Measurements from ENCODE around the gene NECAB2.

NECAB2 gene

DNA sequence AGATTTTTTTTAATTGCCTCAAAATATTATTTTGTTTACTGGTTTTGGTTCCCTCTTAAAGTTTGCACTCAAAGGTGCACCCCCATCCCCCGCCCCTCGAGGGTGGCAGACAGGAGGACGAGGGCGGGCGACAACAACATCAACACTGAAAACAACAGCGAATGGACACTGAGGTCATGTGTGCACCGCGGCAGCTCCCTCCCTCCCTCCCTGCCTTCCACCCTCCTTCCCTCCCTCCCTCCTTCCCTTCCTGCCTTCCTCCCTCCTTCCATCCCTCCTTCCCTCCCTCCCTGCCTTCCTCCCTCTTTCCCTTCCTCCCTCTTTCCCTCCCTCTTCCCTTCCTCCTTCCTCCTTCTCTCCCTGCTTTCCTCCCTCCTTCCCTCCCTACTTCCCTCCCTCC, 16.5 kb upstream of the NECAB2 start:
- no peak for DNase-seq (ENCODE audit: low spot score)
- no peak for FAIRE-seq

DNA sequence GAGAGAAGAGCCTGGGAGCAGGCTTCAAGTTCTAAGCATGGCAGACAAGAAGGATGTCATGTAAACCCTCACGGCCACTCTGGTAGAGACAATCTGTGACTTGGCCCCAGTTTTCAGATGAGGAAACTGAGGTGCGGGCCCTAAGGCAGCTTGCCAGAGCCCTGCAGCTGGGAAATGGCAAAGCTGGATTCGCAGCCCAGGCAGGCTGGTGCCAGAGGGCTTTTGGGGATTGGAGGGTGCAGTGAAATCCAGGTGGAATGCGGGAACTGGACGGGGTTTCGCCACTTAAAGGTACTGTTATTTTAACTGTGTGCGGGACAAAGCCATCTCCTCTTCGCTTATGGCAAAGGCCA, 15.5 kb upstream of the NECAB2 start:
- FAIRE-seq = no peak
- peak; percentile 15 for DNase-seq (ENCODE audit: low spot score)

DNA sequence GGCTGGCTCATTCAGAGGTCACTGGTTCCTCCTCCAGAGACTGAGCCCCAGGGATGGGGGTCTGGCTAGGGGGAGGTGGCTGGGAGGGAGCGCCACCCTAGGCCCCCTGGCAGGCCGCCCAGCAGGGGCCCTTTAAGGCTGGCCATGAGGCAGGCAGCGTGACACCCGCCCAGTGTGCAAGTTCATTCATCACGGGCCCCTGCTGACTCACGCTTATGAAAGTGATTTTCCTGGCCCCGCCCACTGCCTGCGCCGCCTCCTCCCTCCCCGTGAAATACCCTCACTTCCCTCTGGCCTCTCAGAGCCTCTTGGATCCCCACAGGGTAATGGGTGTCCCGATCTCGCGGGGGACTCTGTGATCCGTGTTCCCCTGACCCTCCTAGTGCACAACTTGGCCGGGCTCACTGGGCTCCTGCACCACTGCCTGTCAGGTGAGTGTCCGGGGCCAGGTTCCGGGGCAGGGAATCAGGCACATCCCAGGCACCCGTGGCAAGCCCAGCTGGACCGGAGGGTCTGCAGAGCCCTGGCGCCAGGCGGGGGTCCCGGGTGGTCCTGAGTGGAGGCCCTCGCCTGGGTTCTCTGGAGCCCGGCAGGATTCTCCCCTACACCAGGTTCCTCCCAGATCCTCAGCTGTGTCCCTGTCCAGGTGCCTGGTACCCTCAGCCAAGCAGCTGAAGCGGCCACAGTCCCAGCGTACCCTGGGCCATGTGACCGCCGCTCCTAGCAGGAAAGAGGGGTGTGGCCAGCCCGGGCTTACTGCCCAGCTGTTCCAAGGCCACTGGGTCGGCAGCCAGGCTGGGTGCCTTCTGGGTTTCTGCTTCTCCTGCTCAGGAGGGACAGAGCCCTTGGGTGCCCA, 14.9 kb upstream of the NECAB2 start, which contains the start of gene OSGIN1:
Gene OSGIN1, plus strand, starts transcription at position 301 of the 856 bp plus-strand sequence. CDS start 4,432 bp downstream, outside the sequence.
- FAIRE-seq (no peak), DNase-seq (ENCODE audit: low spot score) (peak; percentile 80)

DNA sequence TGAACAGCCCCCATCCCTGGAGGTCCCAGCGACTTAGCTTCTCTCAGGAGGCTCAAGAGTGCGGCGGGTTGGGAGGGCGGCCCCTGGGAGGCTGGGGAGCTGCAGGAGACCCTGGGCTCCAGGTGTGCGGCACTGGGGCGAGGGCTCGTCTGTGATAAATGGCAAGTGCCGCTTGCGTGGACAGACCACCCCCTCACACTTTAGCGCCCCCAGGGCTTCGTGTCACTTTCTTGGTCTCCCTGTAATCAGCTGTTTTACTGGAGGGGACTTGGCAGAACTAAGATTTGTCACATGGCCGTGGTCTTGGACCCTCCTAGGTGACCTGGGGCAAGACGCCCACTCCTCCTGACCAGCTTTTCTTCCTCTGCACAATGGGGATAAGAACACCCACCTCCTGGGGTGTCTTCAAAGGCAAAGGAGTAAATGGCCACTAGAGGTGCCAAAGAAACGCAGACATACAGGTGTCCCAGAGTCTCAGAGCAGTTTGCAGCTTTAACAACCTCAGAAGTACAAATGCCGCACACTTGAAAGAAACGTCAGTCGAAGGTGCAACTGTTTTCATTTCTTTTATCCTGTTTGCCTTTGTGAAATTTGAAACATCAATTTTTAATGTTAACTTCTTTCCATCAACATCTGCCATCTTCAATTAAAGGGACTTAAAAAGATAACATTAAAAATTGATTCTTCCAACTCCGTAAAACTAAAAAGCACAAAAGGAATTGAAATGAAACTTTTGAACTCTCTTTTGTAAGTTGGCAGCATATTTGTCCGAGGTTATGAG, 14.1 kb upstream of the NECAB2 start:
- FAIRE-seq = no peak
- peak; percentile 46 for DNase-seq (ENCODE audit: low spot score)

DNA sequence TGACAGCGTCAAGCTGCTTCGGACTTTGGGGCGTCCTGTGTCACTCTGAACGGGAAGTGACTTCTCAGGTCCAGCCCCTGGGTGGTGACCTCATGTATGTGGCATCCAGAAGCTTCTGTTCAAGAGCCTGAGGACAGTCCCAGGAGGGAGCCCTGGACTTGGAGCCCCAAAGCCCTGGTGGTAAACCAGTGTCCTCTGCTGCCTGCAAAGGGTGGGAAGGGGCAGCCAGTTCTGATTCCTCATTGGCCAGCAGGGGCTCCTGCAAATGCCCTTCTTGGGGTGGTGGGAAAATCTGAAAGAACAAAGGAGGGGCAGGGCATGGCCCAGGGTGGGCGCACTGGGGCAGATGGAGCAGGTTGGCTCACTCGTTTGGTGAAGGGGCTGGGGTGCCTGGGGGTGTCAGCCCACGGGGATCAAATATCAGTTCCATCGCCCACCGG, 13.4 kb upstream of the NECAB2 start:
- FAIRE-seq = no peak
- DNase-seq (ENCODE audit: low spot score) = peak; percentile 58

DNA sequence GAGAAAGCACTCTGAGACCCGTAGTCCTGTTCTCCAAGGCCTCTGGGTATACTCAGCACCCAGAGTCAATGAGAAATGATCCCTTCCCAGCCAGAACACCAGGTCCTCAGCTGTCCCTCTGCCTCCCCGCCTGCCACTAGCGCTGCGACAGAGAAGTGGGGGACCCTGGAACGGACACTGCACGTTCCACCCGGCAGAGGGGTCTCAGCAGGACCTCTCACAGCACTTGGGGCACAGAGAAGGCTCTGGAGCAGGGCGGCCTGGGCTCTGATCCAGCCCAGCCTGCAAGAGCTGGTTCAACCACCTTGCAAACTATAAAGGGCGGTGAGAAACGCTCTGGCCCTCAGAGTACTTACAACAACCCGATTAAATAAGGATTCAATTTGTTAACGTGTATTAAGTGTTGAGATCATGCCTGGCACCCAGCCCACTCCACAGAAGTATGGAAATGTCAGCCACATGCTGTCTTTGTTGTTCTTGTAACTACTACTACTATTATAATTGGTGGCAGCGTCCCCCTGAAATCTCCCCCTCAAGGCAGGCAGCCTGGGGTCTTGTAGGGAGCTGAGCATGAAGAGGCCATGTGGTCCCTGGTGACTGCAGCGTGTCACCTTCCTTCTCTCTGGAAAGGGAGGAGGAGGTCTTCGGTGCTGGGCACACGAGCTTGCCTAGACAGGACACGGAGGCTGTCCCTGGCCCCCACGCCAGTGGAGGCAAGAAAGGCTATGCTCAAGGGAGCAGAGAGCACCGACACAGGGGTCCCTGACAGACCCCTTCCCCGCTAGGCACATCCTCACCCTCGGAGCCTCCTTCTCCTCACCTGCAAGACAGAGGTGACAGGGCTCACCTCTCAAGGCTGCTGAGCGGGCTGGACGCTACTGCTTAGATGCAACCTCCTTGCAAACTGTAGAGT, 12.6 kb upstream of the NECAB2 start:
- DNase-seq (ENCODE audit: low spot score) (no peak), FAIRE-seq (no peak)

DNA sequence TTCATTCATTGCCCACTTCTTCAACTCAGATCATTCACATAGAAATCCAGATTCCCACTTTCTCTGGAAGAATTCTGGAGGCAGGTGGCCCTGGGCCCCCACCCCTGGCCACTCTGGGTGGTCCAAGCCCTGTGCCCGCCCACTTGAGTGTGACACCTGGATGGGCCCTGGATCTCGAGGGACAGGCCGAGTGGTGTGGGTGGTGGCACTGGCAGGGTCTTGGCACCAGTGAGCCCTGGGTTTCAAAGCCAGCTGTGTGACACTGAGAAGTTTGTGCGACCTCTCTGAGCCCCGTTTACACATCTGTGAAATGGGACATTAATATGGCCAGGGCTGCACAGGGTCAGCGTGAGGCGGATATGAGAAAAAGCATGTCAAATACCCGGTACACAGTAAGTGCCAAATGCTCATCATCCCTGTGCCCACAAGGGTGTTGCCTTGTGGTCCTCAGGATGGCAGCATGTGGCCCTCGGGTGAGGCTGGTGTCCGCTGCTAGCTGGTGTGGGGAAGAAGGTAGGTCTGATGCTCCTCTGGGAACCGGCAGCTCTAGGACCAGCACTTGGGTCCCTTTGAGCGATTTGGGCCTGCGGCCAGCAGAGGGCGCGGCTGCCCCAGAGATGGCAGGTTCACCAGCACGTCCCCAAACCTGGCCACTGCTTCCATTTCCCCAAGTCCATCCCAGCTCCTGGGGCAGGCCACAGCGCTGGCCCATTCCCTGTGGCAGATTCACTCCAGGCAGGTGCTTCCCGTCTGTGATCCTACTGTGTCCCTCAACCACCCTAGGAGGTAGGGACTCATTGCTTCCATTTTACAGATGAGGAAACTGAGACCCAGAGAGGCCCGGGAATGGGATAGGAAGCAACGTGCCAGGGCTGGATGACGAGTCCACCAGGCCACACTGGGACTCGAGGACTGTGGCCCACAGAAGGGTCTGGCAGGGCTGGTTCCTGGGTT, 11.4 kb upstream of the NECAB2 start:
- FAIRE-seq = no peak
- DNase-seq (ENCODE audit: low spot score) = peak; percentile 43

DNA sequence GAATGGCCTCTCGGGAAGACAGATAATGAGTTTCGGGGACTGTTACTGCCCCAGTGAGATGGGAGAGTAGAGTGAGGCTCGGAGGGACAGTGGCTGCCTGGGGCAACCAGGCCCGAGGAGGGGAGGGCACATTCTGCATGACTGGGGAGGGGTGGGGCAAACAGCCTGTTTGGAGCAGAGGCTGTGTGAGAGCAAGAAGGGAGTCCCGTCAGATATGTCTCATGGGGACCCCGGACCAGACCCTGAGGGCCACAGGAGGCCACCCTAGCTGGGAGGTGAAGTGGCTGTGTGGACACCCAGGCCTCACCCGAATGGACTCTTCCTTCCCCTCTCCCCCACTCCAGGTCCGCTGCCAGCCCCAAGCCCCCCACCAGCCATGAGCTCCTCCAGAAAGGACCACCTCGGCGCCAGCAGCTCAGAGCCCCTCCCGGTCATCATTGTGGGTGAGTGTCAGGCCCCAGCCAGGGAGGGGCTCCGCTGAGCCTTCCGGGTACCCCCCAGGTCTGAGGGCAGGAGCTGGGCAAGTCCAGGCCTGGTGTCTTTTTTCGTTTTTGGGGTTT, 10.7 kb upstream of the NECAB2 start:
- no peak for FAIRE-seq
- DNase-seq (ENCODE audit: low spot score) = no peak

DNA sequence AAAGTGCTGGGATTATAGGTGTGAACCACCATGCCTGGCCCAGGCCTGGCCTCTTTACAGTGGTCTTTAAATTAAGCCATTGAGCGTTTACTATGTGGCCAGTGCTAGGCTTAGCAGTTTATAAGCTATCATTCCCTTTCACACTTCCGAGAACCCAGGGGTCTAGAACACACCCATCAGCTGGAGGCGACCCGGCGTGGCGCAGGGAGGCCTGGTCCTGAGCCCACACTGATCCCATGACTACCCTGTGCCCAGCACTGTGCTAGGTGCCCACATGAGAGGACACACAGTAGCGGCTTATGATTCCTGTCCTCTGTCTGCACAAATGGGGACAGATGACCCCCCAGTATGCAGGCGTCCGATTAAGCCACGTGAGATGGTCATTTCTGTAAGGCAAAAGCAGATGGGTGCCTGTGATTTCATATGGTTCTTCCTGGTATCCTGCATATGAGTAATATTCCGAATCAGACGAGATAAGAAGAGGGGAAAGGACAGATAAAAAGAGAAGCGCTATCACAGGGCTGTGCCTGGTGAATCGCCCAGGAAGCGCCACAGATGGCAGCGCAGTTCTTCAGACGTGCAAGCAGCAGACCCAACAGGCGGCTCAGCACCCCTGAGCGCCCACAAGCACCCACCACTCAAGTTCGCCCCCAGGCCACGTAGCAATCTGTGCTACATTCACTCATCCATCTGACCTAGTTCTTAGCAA, 9.8 kb upstream of the NECAB2 start:
- DNase-seq (ENCODE audit: low spot score) = no peak
- FAIRE-seq = no peak

DNA sequence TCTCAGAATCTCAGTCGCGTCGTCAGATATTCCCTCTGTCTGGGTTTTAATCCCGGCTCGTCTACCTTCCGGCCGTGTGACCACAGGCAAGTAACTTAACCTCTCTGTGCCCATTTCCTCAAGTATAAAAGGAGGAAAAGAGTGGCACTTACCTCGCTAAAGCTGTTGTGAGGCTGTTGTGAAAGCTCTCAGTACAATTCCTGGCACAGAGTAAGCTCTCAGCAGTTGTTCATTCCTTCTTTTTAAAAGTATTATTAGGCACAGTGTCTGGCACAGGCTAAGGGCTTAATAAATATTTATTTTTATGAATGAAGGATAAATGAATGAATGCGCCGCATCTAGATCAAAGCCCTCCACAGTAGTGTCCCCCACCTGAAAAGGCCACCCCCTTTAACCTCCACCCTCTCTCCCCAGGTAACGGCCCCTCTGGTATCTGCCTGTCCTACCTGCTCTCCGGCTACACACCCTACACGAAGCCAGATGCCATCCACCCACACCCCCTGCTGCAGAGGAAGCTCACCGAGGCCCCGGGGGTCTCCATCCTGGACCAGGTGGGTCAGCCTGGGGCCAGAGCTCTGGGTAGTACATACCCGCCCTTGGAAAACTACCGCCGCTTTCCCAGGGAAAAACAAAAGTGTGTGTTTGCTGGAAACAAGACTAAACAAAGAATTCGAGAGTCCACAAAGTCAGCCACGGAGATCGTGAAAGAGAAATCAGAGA, 9.0 kb upstream of the NECAB2 start:
- FAIRE-seq (no peak), DNase-seq (ENCODE audit: low spot score) (no peak)

DNA sequence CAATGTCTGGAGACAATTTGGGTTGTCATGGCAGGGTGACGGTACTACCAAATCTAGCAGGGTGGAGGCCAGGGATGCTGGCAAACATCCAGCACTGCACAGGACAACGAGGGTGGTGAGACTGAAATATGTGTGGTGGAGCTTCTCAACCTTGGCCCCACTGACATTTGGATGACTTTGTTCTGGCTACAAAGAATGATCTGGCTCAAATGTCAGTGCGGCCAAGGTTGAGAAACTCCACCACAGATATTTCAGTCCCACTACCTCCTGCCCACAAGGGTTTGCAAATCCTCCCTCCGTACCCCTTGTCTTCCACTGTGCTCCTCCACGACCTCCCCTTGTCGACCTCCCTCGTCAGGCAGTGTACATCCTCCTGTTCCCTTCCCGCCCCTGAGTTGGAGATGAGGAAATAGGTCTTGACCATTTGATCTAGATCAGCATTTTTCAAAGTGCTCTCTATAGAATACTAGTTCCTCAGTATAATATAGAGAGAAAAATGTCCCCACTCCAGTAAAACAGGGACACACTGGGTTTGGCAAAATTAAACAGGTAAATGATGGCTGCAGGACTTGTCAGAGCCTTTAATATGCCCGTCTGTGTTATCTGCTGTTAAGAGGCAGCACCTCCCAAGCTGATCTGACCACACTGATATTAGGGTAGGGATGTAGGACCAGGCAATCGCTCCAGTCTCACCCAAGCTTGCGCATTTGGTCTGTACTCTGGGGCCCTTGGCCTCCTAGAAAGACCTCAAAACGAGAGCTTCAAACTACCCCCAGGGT, 8.2 kb upstream of the NECAB2 start:
- no peak for DNase-seq (ENCODE audit: low spot score)
- no peak for FAIRE-seq

DNA sequence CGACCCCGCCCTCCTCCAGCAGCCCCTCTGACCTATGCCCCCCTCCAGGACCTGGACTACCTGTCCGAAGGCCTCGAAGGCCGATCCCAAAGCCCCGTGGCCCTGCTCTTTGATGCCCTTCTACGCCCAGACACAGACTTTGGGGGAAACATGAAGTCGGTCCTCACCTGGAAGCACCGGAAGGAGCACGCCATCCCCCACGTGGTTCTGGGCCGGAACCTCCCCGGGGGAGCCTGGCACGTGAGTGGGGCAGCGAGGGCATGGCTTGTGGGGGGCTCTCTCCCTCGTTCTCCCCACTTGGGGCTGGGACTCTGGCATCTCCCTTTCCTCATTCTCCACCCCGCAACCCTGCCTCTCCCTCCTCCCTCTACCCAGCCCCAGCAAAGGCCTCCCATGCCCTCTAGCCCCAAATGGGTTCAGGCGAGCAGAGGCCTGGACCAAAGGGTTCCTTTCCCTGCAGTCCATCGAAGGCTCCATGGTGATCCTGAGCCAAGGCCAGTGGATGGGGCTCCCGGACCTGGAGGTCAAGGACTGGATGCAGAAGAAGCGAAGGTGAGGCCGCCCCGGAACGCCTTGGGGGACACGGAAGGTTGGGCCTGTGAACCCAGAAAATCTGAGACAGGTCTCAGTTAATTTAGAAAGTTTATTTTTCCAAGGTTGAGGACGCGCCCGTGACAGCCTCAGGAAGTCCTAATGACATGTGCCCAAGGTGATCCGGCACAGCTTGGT, 7.4 kb upstream of the NECAB2 start:
- DNase-seq (ENCODE audit: low spot score) (no peak), FAIRE-seq (no peak)

DNA sequence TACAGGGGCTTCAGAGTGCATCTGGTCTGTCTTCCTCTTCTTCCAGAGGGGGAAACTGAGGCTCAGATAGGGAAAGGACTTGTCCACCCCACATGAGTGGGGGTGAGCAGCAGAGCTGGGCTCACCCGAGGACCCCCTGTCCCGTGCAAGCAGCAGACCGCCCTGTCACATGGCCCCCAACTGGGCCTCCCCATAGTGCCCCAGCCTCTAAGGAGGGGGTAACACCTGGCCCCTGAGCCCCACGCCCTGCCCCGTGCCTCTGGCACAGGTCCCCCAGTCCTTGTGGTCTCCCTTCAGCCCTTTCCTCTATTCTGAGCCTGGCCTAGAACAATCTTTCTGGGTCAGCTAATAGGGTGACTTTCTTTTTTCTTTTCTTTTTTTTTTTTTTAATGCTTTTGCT, 6.5 kb upstream of the NECAB2 start:
- FAIRE-seq (no peak), DNase-seq (ENCODE audit: low spot score) (no peak)

DNA sequence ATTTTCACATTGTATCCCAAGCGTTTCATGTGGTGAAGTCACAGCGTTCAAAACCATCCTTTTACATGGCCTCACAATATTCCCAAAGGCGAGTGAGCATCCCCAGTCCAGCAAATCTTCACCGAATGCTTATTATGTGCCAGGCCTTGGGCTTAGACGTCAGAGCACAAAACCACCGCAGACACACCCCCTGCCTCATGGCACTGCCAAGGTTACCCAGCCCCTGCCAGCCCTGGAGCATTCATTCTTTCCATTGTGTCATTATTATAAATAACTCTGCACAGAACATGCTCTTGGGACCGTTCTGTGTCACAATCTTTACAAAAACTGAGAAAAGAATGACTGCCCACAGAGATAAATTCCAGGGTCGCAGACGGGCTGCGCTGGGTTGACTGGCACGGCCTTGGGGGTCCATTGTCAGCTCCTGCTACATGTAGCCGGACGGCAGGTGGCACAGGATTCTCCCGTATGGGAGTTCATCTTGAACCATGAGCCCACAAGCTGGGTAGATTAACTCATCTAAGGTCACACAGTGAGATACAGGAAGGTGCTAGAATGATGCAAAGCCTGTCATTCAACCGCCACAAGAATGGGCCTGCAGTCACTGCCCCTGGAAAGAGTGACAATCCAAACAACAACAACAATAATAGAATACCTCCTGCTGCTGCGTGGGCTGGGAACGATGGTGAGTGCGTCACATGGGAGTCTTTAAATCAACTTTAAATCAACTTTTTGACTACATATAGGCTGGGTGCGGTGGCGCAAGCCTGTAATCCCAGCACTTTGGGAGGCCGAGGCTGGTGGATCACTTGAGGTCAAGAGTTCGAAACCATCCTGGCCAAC, 4.5 kb upstream of the NECAB2 start:
- DNase-seq (ENCODE audit: low spot score) = no peak
- no peak for FAIRE-seq

DNA sequence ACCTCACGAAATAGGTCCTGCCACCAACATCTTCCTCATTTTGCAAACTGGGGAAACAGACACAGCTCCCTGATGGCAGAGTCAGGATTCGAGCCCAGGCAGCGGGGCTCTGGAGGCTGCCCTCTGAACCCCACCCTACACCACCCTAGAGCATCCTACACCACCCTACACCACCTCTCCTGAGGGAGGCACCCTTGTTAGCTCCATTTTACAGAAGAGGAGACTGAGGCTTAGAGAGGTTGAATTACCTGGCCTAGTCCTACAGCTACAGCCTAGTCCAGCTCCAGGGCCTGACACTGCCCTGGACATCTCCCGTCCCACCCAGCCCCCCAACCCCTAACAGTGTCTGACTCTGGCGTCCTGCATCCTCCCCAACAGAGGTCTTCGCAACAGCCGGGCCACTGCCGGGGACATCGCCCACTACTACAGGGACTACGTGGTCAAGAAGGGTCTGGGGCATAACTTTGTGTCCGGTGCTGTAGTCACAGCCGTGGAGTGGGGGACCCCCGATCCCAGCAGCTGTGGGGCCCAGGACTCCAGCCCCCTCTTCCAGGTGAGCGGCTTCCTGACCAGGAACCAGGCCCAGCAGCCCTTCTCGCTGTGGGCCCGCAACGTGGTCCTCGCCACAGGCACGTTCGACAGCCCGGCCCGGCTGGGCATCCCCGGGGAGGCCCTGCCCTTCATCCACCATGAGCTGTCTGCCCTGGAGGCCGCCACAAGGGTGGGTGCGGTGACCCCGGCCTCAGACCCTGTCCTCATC, 3.2 kb upstream of the NECAB2 start:
- FAIRE-seq = no peak
- DNase-seq (ENCODE audit: low spot score) = no peak

Data from RCC 7860 (cell line).